ENCODE data around the gene B3GNT3. TPM values are rescaled to one million over a fixed set of nuclear protein-coding genes. Genes with fewer than 3 reads are reported as not detected.
"Not testable (repeated sequence)": the region's sequence is repeated elsewhere in the genome, so short reads cannot be mapped to it uniquely, and the experiment has no call there.

B3GNT3 gene
- total RNA-seq, 1 experiment from 2014 or later = 1.9 TPM

DNA sequence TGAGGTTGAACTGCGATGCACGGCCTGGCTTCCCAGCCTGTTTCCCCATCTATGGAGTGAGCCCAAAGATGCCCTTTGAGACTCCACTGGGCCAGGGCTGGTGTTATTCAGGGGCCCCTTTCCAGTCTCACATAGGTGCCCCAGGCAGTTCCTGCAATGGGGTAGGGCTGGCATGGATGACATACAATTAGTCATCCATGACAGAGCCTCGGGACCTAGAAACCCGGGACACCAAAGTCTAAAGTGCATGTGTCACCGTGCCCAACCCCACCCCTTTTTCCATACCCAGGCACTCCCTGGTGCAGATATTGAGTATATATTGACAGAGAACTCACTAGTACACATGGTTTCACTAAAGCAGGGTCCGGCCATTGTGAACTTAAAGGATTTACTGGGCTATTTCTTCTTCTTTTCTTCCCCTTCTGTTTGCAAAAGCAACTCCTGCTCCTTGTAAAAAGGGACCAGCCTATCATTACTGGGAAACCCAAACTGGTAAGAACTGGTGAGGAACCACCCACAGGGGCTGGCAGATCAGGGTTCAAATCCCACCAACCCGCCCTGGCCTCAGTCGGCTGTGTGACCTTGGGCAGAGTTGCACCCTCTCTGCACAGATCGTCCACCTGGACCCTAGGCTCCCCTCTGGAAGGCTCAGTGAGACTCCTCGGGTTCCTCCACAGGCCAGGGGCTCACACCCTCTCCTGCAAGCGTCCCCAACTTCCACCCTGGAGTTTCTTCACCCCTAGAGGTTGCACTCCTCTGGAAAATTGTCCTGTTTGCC is 2.7 kb downstream of the B3GNT3 start (continued):
- TF ChIP-seq MYBL2 (CRISPR knock-in tag; IDR thresholded peaks at IDR 0.05) (no peak), KAT7 (CRISPR knock-in tag; IDR thresholded peaks at IDR 0.05; ENCODE audit: borderline replicate concordance) (no peak)

DNA sequence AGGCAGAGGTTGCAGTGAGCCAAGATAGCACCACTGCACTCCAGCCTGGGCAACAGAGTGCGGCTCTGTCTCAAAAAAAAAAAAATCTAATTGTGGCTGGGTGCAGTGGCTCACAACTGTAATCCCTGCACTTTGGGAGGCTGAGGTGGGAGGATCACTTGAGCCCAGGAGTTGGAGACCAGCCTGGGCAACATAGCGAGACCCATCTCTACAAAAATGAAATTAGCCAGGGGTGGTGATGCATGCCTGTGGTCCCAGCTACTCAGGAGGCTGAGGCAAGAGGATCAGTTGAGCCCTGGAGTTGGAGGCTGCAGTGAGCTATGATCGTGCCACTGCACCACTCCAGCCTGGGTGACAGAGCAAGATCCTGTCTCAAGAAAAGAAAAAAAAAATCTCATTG is 3.7 kb downstream of the B3GNT3 start:
- CTCF ChIA-PET = interaction anchor here (0.7 kb wide), 2 partner anchors 32 to 147 kb away, joined by 3 to 5 read pairs; no protein-coding TSS in a partner anchor
- H3K27me3 Mint-ChIP-seq (ENCODE audit: low read depth) = peaks cover 28% of the 10 kb centered on the region
- H3K27ac Mint-ChIP-seq; H3K4me3 Mint-ChIP-seq; ATAC-seq; H3K9me3 Mint-ChIP-seq; H3K36me3 Mint-ChIP-seq; DNase-seq (ENCODE audit: low spot score); H3K4me1 Mint-ChIP-seq; POLR2A ChIA-PET: not testable (repeated sequence)

DNA sequence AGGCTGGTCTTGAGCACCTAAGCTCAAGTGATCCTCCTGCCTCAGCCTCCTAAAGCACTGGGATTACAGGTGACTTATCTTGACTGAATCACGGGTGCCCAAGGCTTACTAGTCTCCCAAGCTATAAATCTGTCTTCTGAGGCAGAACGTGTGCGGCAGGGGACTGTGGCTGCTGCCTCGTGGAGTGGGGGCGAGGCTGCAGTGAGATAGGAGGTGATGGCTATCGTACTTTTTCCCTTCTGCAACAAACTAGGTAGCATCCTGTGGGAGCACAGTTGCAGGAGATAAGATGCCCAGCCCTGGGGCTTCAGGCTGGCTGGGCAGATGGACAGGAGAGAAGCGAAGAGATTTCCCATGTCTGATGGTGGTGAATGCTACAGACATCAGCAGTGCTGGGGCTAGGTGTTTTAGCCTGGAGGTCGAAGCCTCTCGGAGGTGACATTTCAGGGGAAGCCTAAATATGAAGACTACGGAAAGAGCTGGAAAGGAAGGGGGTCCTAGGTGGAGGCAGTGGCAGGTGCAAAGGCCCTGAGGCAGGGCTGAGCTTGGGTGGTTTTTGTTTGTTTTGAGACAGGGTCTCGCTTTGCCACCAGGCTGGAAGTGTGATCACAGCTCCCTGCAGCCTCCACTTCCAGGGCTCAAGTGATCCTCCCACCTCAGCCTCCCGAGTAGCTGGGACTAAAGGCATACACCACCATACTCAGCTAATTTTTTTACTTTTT is 7.4 kb downstream of the B3GNT3 start:
- H3K36me3 Mint-ChIP-seq = no peaks in the 10 kb centered on the region
- ChIA-PET POLR2A (no interaction called here), CTCF (interaction anchor here (1.0 to 1.3 kb wide), 3 partner anchors 8 to 28 kb away, joined by 3 to 4 read pairs (median 3); partner anchors contain the start of gene B3GNT3)
- DNase-seq (ENCODE audit: low spot score) (no peak), ATAC-seq (no peak)
- H3K4me3 Mint-ChIP-seq = no peak overlapping the region
- H3K9me3 Mint-ChIP-seq = no peaks in the 10 kb centered on the region
- TF ChIP-seq ZNF317 (CRISPR knock-in tag; IDR thresholded peaks at IDR 0.05; ENCODE audit: borderline replicate concordance, low read depth) (no peak), JAZF1 (CRISPR knock-in tag; IDR thresholded peaks at IDR 0.05) (no peak), ATF1 (CRISPR knock-in tag; IDR thresholded peaks at IDR 0.05) (no peak), FOXJ3 (CRISPR knock-in tag; IDR thresholded peaks at IDR 0.05; ENCODE audit: borderline replicate concordance) (no peak), NFE2L1 (CRISPR knock-in tag; IDR thresholded peaks at IDR 0.05) (no peak), ZNF671 (CRISPR knock-in tag; IDR thresholded peaks at IDR 0.05) (no peak)
- TF ChIP-seq, protein P1, sequence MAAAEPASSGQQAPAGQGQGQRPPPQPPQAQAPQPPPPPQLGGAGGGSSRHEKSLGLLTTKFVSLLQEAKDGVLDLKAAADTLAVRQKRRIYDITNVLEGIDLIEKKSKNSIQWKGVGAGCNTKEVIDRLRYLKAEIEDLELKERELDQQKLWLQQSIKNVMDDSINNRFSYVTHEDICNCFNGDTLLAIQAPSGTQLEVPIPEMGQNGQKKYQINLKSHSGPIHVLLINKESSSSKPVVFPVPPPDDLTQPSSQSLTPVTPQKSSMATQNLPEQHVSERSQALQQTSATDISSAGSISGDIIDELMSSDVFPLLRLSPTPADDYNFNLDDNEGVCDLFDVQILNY (CRISPR knock-in tag; IDR thresholded peaks at IDR 0.05) = no peak
- TF ChIP-seq, protein P2, sequence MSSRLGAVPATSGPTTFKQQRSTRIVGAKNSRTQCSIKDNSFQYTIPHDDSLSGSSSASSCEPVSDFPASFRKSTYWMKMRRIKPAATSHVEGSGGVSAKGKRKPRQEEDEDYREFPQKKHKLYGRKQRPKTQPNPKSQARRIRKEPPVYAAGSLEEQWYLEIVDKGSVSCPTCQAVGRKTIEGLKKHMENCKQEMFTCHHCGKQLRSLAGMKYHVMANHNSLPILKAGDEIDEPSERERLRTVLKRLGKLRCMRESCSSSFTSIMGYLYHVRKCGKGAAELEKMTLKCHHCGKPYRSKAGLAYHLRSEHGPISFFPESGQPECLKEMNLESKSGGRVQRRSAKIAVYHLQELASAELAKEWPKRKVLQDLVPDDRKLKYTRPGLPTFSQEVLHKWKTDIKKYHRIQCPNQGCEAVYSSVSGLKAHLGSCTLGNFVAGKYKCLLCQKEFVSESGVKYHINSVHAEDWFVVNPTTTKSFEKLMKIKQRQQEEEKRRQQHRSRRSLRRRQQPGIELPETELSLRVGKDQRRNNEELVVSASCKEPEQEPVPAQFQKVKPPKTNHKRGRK (CRISPR knock-in tag; IDR thresholded peaks at IDR 0.05; ENCODE audit: borderline replicate concordance) = no peak
- no peak overlapping the region; the same call in 1 of the 2 replicates for H3K27ac Mint-ChIP-seq
- H3K27me3 Mint-ChIP-seq (ENCODE audit: low read depth) = peaks cover 5% of the 10 kb centered on the region; the same call in 1 of the 2 replicates
- H3K4me1 Mint-ChIP-seq = no peaks in the 10 kb centered on the region

DNA sequence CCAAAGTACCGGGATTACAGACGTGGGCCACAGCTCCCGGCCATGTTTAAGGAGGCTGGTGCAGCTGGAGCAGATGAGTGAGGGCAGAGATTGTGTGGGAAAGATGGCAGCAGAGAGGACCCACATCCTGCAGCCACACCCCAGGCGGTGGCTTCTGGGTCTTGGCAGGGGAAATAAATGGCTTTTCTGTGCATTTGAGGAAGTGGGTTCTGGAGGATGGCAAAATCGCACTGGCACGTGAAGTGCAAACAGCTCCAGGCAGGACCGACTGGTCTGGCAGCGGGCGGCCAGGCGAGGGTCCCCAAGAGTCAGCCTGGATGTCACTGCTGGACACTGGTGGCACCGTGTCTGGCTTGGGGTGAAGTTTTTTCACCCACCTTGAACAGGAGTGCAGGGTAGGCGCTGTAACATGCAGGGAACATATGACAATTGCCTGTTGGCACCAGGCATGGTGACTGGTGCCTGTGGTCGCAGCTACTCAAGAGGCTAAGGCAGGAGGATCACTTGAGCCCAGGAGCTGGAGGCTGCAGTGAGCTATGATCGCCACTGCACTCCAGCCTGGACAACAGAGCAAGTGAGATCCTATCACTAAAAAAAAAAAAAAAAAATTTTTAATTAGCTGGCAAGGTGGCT is 8.4 kb downstream of the B3GNT3 start:
- ChIA-PET POLR2A (no interaction called here), CTCF (interaction anchor here (1.0 to 1.5 kb wide), 7 partner anchors 9 to 56 kb away, joined by 3 to 6 read pairs (median 4); partner anchors contain the start of genes B3GNT3 and RPL18A)
- Mint-ChIP-seq H3K9me3 (no peaks in the 10 kb centered on the region), H3K4me1 (no peaks in the 10 kb centered on the region), H3K27me3 (ENCODE audit: low read depth) (no peaks in the 10 kb centered on the region; the same call in 1 of the 2 replicates), H3K27ac (no peak overlapping the region), H3K36me3 (no peaks in the 10 kb centered on the region), H3K4me3 (no peak overlapping the region)
- DNase-seq (ENCODE audit: low spot score) (no peak), ATAC-seq (no peak)
- TF ChIP-seq, protein P3, sequence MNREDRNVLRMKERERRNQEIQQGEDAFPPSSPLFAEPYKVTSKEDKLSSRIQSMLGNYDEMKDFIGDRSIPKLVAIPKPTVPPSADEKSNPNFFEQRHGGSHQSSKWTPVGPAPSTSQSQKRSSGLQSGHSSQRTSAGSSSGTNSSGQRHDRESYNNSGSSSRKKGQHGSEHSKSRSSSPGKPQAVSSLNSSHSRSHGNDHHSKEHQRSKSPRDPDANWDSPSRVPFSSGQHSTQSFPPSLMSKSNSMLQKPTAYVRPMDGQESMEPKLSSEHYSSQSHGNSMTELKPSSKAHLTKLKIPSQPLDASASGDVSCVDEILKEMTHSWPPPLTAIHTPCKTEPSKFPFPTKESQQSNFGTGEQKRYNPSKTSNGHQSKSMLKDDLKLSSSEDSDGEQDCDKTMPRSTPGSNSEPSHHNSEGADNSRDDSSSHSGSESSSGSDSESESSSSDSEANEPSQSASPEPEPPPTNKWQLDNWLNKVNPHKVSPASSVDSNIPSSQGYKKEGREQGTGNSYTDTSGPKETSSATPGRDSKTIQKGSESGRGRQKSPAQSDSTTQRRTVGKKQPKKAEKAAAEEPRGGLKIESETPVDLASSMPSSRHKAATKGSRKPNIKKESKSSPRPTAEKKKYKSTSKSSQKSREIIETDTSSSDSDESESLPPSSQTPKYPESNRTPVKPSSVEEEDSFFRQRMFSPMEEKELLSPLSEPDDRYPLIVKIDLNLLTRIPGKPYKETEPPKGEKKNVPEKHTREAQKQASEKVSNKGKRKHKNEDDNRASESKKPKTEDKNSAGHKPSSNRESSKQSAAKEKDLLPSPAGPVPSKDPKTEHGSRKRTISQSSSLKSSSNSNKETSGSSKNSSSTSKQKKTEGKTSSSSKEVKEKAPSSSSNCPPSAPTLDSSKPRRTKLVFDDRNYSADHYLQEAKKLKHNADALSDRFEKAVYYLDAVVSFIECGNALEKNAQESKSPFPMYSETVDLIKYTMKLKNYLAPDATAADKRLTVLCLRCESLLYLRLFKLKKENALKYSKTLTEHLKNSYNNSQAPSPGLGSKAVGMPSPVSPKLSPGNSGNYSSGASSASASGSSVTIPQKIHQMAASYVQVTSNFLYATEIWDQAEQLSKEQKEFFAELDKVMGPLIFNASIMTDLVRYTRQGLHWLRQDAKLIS (CRISPR knock-in tag; IDR thresholded peaks at IDR 0.05; ENCODE audit: borderline replicate concordance) = no peak
- TF ChIP-seq, protein P4, sequence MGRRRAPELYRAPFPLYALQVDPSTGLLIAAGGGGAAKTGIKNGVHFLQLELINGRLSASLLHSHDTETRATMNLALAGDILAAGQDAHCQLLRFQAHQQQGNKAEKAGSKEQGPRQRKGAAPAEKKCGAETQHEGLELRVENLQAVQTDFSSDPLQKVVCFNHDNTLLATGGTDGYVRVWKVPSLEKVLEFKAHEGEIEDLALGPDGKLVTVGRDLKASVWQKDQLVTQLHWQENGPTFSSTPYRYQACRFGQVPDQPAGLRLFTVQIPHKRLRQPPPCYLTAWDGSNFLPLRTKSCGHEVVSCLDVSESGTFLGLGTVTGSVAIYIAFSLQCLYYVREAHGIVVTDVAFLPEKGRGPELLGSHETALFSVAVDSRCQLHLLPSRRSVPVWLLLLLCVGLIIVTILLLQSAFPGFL (CRISPR knock-in tag; IDR thresholded peaks at IDR 0.05; ENCODE audit: borderline replicate concordance) = no peak

All from WTC11 (cell line).